ENCODE results near the gene SCP2D1.

SCP2D1 gene

GRCh38 chr20:18815194-18815942 is 1.8 kb downstream of the SCP2D1 start:
- DNase-seq (ENCODE audit: low spot score) = no peak

DNA sequence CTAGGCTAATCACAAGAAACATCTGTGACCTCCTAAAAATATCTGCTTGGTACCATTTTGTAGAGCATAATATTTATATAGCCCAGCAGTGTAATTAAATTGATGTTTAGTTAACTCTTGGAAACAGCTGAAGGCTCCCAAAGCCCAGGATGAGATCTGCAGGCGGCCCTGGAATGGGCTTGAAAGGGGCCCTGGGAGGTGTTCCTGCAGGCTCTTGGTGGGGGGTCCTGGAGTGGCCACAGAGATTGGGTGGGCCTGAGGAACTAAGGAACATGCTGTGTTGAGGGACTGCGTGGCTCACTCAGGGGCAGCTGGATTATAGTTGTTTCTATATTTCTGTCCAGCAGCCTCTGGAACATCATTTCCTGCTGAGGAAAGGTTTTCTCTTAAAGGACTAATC is 9.2 kb downstream of the SCP2D1 start:
- no peak for DNase-seq (ENCODE audit: low spot score)

DNA sequence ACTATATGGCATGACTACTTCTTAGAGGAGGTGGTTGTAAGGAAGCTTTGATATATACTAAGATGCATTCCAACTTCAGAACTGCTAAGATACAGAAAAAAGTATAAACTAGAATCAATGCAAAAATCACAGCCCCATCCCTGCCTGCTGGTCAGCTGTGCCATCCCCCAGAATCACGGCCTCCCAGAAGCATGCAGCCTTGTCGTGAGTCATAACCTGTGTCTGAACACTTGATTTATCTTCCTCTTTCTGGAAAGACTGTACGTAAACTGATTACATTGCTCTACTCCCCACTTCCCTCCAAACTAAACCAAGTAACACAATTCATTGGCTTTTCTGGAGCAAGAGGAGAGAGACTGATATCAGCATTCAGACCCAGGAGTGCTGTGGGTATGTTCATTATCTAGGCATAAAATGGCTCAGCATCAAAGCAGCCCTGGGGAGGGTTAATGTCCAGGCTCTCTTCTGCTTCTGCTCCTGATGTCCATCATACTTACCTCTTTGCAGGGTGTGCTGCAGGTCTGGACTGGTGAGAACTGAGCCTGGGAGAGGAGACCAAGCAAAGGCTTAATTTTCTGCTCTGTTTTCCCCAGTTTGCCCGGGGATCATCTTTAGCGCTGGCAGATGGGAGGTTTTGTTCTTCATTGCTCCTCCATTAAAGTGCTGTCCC is 18.4 kb downstream of the SCP2D1 start:
- no peak for DNase-seq (ENCODE audit: low spot score)

DNA sequence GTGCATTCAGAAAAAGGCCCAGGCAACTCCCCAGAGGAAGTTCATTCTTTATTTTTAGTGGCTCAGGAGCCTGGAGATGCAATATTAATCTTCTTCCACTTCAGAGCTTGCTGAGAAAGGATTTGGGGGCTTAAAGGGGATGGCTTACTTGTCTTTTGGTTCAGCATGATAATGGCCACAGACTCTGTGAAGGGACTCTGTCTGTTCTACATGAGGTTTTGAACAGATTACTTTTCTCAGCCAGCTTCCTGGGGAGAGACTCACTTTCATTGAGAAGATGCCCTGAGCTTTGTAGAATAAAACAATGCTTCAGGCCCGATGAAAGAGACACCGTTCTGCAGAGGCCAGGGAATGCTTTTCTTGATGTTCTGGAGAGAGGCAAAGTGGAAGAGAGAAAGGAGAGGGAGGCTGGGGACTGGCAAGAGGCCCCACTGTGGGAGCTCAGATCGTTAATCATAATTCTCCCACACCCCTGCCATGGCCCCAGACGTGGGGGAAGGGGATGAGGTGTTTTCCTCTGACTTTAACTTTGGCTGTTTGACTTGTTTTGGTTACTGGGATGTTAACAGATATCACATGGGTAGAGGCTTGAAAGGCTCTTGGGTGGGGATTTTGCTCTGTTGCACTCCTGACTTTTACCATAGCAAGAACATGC is 19.1 kb downstream of the SCP2D1 start:
- no peak for DNase-seq (ENCODE audit: low spot score)

GRCh38 chr20:18835466-18836256 is 22.1 kb downstream of the SCP2D1 start:
- no peak for DNase-seq (ENCODE audit: low spot score)

GRCh38 chr20:18837718-18838117 is 24.1 kb downstream of the SCP2D1 start:
- DNase-seq (ENCODE audit: low spot score) = no peak

DNA sequence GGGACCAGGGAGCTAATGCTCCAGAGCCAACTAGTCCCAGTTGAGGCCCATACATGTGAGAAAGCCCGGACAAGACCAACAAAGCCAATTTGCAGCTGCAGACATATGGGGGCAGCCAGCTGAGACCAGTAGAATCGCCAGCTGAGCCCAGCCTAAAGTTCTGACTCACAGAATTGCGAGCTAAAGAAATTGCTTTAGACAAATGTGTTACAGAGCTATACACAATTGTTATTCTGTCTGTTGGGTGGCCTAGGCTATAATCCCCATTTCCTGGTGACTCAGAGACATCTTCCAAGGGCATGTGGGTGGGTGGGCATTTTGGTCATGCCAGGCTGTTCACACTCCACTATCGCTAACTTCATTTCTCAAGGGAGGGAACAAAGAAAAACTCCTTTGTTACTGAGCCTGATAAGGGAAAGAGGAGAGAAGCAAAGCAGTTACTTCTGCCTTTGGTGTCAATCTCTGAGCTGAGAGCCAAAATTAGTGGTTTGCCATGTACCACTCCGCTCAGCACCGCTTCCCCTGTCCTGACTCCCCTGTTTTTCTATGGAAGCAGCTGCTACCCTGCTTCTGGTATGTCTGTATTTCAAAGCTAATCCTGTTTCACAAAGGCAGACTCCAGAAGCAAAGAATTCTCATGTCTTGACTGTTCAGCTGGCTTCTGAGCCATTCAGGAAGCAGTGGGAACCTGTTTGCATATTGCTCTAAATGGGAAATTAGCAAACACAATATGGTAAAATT is 26.1 kb downstream of the SCP2D1 start:
- DNase-seq (ENCODE audit: low spot score) = no peak

GRCh38 chr20:18840248-18840645 is 26.7 kb downstream of the SCP2D1 start:
- DNase-seq (ENCODE audit: low spot score) = no peak

GRCh38 chr20:18845017-18845416 is 31.4 kb downstream of the SCP2D1 start:
- no peak for DNase-seq (ENCODE audit: low spot score)

DNA sequence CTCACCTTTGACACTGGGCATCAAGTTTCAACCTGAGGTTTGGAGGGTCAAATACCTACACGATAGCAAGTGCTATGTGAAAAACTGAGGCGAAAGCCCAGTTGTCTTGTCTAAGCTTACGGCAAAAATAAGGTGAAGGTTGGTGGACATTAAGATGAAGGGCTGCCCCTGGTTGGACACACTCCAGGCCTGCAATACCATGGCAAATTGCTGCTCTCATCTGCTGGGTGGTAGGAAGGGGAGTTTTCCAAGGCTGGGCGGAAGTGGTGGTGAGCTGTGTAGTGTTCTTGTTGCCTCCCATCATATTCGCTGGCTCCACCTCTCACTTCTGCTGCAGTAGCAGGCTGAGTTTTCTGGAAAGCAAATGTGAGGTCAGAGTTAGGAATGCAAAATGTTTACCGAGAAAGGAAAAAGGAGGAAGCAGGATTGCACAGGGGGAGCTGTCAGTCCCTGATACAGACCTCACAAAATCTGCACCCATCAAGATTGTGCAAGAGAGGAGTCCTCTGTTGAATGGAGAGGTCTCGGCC is 33.7 kb downstream of the SCP2D1 start:
- no peak for DNase-seq (ENCODE audit: low spot score)

GRCh38 chr20:18849131-18849530 is 35.5 kb downstream of the SCP2D1 start:
- no peak for DNase-seq (ENCODE audit: low spot score)

GRCh38 chr20:18851629-18852028 is 38.0 kb downstream of the SCP2D1 start:
- DNase-seq (ENCODE audit: low spot score) = no peak

GRCh38 chr20:18852318-18852717 is 38.7 kb downstream of the SCP2D1 start:
- no peak for DNase-seq (ENCODE audit: low spot score)

- no peak for DNase-seq (ENCODE audit: low spot score)
Measured at GRCh38 chr20:18853216-18853615, 39.6 kb downstream of the SCP2D1 start.

DNA sequence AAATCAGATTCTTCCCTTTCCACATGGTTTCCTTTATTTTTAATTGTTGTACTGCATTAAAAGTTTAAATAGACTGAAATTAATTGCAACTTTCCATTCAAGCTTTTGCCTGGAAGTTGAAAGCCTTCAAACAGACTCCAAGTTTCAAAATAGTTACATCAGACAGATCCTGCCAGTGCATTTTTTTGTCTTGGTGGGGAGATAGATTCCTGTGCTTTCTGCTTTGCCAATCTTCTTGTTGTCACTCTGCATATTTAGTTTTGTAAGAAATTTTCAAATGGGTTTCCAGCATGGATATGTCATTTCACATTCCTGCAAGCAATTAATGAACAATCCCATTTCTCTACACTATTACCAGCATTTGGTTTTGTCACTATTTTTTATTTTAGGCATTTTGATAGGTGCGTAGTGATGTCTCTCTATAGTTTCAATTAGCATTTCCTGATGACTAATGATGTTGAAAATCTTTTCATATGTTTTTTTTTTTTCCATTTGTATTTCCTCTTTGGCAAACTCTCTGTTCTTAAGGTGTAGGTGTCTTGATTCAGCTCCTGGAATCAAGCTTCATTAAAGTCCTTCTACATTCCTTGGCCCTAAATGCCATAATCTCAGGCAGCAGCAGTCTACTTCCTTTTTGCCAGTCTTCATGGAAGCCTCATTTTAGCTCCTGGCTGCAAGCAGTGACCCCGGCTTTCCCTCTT is 40.5 kb downstream of the SCP2D1 start:
- no peak for DNase-seq (ENCODE audit: low spot score)

DNA sequence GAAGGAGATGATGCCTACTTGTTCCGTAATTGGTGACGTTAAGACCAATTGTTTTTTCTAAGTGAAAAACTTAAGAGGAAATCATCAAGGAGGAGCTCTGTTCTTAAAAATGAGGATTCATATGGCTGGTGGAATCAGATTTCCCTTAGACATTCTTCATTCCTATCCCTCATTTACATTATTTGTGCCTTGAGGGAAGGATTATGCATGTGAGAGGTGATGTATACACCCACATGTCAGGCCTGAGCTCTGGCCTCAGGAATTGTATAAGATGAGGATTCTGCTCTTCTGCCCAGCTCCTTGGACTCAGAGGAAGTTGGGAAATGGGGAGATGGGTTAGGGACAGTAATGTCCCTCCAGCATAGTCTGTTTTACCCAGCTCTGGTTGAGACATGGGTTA is 42.3 kb downstream of the SCP2D1 start:
- no peak for DNase-seq (ENCODE audit: low spot score)

DNA sequence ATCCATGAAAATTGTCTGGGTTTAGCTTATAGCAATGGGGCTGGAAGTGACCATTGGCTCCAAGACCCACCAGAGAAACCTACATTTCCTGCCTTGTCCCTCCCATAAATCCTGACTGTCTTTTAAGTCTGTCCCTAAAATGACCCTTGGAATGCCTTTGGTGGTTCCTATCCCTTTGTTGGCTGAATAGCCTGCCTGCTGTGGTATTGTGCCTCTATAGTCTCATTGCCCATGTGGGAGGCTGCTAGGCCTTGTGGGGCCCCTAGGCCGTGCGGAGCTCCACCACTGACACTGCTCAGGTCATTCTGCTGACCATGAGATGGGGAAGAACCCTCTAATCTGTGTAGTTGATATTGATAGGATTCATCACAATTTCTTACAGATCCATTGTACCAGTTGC is 43.3 kb downstream of the SCP2D1 start:
- DNase-seq (ENCODE audit: low spot score) = no peak

DNA sequence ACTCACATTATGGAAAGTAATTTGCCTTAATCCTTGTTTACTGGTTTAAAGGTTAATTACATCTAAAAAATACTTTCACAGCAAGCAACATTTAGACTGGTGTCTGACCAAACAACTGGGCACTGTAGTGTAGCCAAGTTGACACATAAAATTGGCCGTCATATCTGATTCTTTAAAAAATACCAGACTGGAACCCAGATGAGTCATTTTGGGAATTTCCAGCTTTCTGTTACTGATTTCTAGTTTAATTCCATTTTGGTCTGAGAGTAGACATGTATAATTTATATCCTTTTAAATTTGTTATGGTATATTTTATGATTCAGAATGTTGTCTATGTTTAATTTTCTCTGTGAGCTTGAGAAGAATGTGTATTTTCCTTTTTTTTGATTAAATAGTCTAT is 44.1 kb downstream of the SCP2D1 start:
- DNase-seq (ENCODE audit: low spot score) = no peak

DNA sequence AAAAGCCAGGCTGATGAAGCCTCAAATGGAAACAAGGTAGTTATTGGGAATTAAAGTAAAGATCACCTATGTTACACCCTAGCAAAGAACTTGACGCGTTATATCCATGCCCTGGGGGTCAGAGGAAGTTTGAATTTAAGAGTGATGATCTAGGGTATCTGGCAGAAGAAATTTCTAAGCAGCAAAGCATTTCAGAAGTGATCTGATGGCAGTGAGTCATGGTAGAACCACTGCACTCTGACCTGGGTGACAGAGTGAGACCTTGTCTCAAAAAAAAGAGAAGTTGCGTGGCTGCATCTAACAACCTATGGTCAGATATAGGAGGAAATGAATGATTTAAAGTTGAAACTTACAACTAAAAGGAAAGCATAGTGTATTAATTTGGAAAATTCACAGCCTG is 45.2 kb downstream of the SCP2D1 start:
- no peak for DNase-seq (ENCODE audit: low spot score)

Measured in hematopoietic multipotent progenitor cell treated with erythropoietin and hydrocortisone succinate and interleukin-3 and kit ligand, for 15 days (in vitro differentiated cells).